Endothelial cell of umbilical vein (primary cell): ENCODE results near the gene FOXRED1. TPM values are rescaled to one million over a fixed set of nuclear protein-coding genes. Genes with fewer than 3 reads are reported as not detected.

ENCODE experiments used
- BruUV-seq: library from RNA; stranded (reverse); fragments of 400-500 nt; replicated peaks from 2 replicates; lab custom pipeline; 2021; lab: Mats Ljungman, UMichigan
- CTCF ChIA-PET: fragments of 300-600, 350-600 bp; sonication (Branson Sonifier 250); formaldehyde crosslinking; loops from one replicate; lab custom pipeline; 2021; ENCODE audit warnings: antibody characterized with exemption, inconsistent platforms; lab: Charles Lee
- POLR2A ChIA-PET: fragments of 300-600, 350-600 bp; sonication (Branson Sonifier 250); formaldehyde crosslinking; loops from one replicate; lab custom pipeline; 2021; ENCODE audit warnings: antibody characterized with exemption, inconsistent platforms; lab: Charles Lee
- DNase-seq: peaks from one replicate; pipeline ENCODE4 v3.0.0-alpha.2; 2011; ENCODE audit warnings: low read depth, low spot score
- FAIRE-seq: peaks from 2 replicates; lab custom pipeline; 2011; peaks lifted over from hg19 to GRCh38; lab: Jason Lieb, UNC
- H2AFZ ChIP-seq: 2 replicates; pipeline ENCODE4 v1.6.0; 2012; ENCODE audit warnings: low read depth, low read length, control low read depth, inconsistent platforms
- H3K27ac ChIP-seq: 2 replicates; pipeline ENCODE4 v1.5.1; 2011; ENCODE audit warnings: low read depth, mild to moderate bottlenecking, control low read depth, low read length, moderate library complexity; ENCODE audit not compliant: insufficient read depth
- H3K27me3 ChIP-seq, 2 experiments: 2 replicates each; pipeline versions ENCODE4 v1.6.0 to v1.6.1; 2011; ENCODE audit warnings: low read length in 2 of 2, mixed read lengths in 1 of 2; ENCODE audit not compliant: control insufficient read depth in 2 of 2, insufficient read depth in 2 of 2
- H3K36me3 ChIP-seq, 2 experiments: 2 replicates in 1 of 2; 3 replicates in 1 of 2; pipeline ENCODE4 v1.5.1; 2011; ENCODE audit warnings: low read length in 2 of 2, mild to moderate bottlenecking in 1 of 2, moderate library complexity in 1 of 2; ENCODE audit not compliant: control insufficient read depth in 2 of 2, insufficient read depth in 2 of 2; ENCODE audit errors: extremely low read depth in 1 of 2
- H3K4me1 ChIP-seq: 3 replicates; pipeline ENCODE4 v1.5.1; 2011; ENCODE audit warnings: mild to moderate bottlenecking, low read length; ENCODE audit not compliant: control insufficient read depth, insufficient read depth; ENCODE audit errors: extremely low read depth
- H3K4me2 ChIP-seq: 2 replicates; pipeline ENCODE4 v1.6.1; 2011; ENCODE audit warnings: low read length, control low read depth, mixed read lengths; ENCODE audit not compliant: insufficient read depth
- H3K4me3 ChIP-seq, 3 experiments: fragments of 200-600 bp in 1 of 3; sonication (generic), shearing (Covaris generic) in 1 of 3; replicated peaks in 1 of 3; 2 replicates each; pipeline ENCODE4 v1.5.1; 2011 to 2016; ENCODE audit warnings: control low read depth in 3 of 3, low read length in 3 of 3, mild to moderate bottlenecking in 2 of 3, inconsistent platforms in 1 of 3, low read depth in 1 of 3, moderate library complexity in 1 of 3; ENCODE audit not compliant: insufficient read depth in 1 of 3
- H3K79me2 ChIP-seq: 2 replicates; pipeline ENCODE4 v1.6.0; 2012; ENCODE audit warnings: low read length, inconsistent platforms; ENCODE audit not compliant: control insufficient read depth, insufficient read depth
- H3K9ac ChIP-seq: replicated peaks from 2 replicates; pipeline ENCODE3; 2011; ENCODE audit warnings: low read length, control low read depth; ENCODE audit not compliant: insufficient read depth; ENCODE audit errors: extremely low read depth
- H3K9me1 ChIP-seq: replicated peaks from 3 replicates; pipeline ENCODE4 v1.6.0; 2011; ENCODE audit warnings: mild to moderate bottlenecking, low read length; ENCODE audit not compliant: control insufficient read depth, insufficient read depth; ENCODE audit errors: extremely low read depth
- H3K9me3 ChIP-seq: replicated peaks from 2 replicates; pipeline ENCODE4 v1.5.1; 2012; ENCODE audit warnings: low read length, inconsistent platforms; ENCODE audit not compliant: control insufficient read depth, insufficient read depth
- H4K20me1 ChIP-seq: replicated peaks from 2 replicates; pipeline ENCODE3; 2011; ENCODE audit warnings: mild to moderate bottlenecking, low read length; ENCODE audit not compliant: control insufficient read depth, insufficient read depth; ENCODE audit errors: extremely low read depth
- CTCF ChIP-seq, 2 donors: IDR thresholded peaks; 1 replicate in 1 of 2; 2 replicates in 1 of 2; pipeline ENCODE4 v1.5.1; 2011; ENCODE audit warnings: low read length in 2 of 2, mild to moderate bottlenecking in 2 of 2, moderate library complexity in 2 of 2, control low read depth in 1 of 2, inconsistent platforms in 1 of 2, low read depth in 1 of 2; ENCODE audit not compliant: insufficient read depth in 1 of 2; ENCODE audit errors: extremely low read depth in 1 of 2
- FOS ChIP-seq: IDR thresholded peaks from 2 replicates; pipeline ENCODE4 v1.6.1; 2011; ENCODE audit warnings: mild to moderate bottlenecking, low read length, moderate library complexity, borderline replicate concordance; ENCODE audit not compliant: insufficient read depth
- GATA2 ChIP-seq: IDR thresholded peaks from 2 replicates; pipeline ENCODE4 v1.7.0; 2011; ENCODE audit warnings: low read depth, mild to moderate bottlenecking, moderate library complexity, mixed read lengths, low read length; ENCODE audit not compliant: insufficient read length, insufficient read depth
- JUN ChIP-seq: IDR thresholded peaks from 2 replicates; pipeline ENCODE4 v1.6.1; 2011; ENCODE audit warnings: borderline replicate concordance, low read depth; ENCODE audit not compliant: insufficient read length, insufficient read depth
- MAX ChIP-seq: IDR thresholded peaks from 2 replicates; pipeline ENCODE4 v1.6.1; 2011; ENCODE audit not compliant: insufficient read depth, insufficient read length
- MYC ChIP-seq: IDR thresholded peaks from one replicate; pipeline ENCODE4 v1.6.1; 2011; ENCODE audit warnings: mild to moderate bottlenecking, low read depth, low read length
- POLR2A ChIP-seq: IDR thresholded peaks from 2 replicates; pipeline ENCODE4 v1.6.1; 2012; ENCODE audit warnings: low read depth, mild to moderate bottlenecking, control low read depth, low read length
- dilution Hi-C: fragments of 300-500 bp; cut with MboI; formaldehyde crosslinking; loops from one replicate; pipeline ENCODE4 v1.15.0; 2019; ENCODE audit warnings: low sequenced_read_pairs; ENCODE audit not compliant: extremely low pct_ligation_motif_present
- intact Hi-C: fragments of 100-400 bp; cut with micrococcal nuclease; formaldehyde crosslinking; loops from one replicate; pipeline ENCODE4 v1.10.0; 2022
- polyA plus RNA-seq, 4 experiments: library from polyadenylated mRNA; depleted of rRNA in 3 of 4; stranded (reverse) in 3 of 4; unstranded in 1 of 4; fragments of >200 nt; gene quantifications; 2 replicates each; pipeline versions ENCODE4 v1.2.1 to v1.2.3, GENCODE V29; 2011 to 2012; ENCODE audit warnings: missing spikeins in 1 of 4
- total RNA-seq: library from RNA; stranded (reverse); gene quantifications from 2 replicates; pipeline ENCODE4 v1.2.3, GENCODE V29; 2021

FOXRED1 gene
- total and polyA plus RNA-seq, 2 donors (not counting 3 experiments of a cell fraction or from before 2014, with no cell fraction given), result 32.4 to 33.5 TPM

GRCh38 chr11:126297004-126297403 is 28.1 kb downstream of the FOXRED1 start:
- H3K9me3 ChIP-seq, result no peaks in the 10 kb centered on the region
- H3K4me2 ChIP-seq, result no peak overlapping the region
- no peaks in the 10 kb centered on the region for H3K79me2 ChIP-seq
- no peak overlapping the region for H3K4me3 ChIP-seq
- H3K36me3 ChIP-seq, result peaks cover 2 to 11% of the 10 kb centered on the region in 2 experiments
- H2AFZ ChIP-seq, result no peak overlapping the region
- no peaks in the 10 kb centered on the region for H3K4me1 ChIP-seq
- H3K9me1 ChIP-seq, result no peaks in the 10 kb centered on the region
- no peak overlapping the region for H3K27ac ChIP-seq
- no TSS peak for BruUV-seq
- FAIRE-seq (no peak), DNase-seq (no peak)
- intact Hi-C loops (no loop called here), dilution Hi-C loops (no loop called here)
- H3K27me3 ChIP-seq, result no peaks in the 10 kb centered on the region
- H3K9ac ChIP-seq, result no peak overlapping the region
- CTCF ChIA-PET, result no interaction called here
- no peaks in the 10 kb centered on the region for H4K20me1 ChIP-seq
- POLR2A ChIA-PET, result no interaction called here
- TF ChIP-seq JUN (no peak), MAX (no peak), CTCF (IDR thresholded peaks at IDR 0.05; ENCODE audit: extremely low read depth in 1 of 2, insufficient read depth in 1 of 2, low read depth in 1 of 2, low read length in 2 of 2) (no peak), FOS (no peak), MYC (no peak), GATA2 (no peak), POLR2A (no peak)
